NCI-H2227 (cell line): ENCODE data around the gene PSMB5.
A peak's percentile ranks its signal among the peaks of the same experiment; 100 is the strongest.

Experiments
- DNase-seq: peaks from one replicate; lab custom pipeline; 2025; ENCODE audit not compliant: unreplicated experiment; lab: John Stamatoyannopoulos, UW

PSMB5 gene

GRCh38 chr14:23045419-23046357 is 11.0 kb upstream of the PSMB5 start:
- DNase-seq = no peak

DNA sequence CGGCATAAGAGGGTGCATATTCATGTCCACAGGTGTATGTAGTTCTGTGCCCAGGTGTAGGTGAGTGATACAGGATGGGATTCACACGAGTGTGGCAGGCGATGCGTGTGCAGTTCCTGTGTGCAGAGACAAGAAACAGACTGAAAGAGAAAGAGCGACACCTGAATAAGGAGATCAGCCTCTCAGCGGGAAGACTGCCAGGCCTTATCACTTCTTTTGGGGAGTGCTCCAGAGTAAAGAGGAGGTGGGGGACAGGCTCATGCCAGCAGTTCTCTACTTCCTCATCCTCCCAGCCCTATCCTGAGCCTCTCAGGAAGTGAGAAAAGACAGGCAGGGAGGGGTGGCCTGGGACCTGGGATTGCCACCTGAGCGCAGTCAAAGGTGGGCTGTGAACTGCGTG is 10.1 kb upstream of the PSMB5 start:
- DNase-seq = no peak

DNA sequence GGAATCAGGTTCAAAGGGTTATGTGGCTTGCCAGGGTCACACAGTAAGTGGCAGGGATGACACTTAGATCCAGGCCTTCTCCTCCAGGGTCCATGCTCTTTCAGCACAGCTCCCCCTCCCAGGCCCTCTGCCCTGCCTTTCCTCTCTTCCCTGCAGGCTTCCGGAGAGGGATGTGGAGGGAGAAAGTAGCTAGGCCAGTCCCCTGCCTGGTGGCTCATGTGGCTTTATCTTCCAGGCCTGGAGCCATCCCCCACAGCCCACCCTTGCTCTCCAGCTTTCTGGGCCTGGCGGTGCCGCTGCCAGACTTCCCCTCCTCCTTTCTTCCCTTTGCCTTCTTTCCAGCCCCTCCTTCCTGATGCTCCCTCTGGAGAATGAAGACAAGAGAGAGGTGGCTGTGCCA is 9.1 kb upstream of the PSMB5 start:
- no peak for DNase-seq

DNA sequence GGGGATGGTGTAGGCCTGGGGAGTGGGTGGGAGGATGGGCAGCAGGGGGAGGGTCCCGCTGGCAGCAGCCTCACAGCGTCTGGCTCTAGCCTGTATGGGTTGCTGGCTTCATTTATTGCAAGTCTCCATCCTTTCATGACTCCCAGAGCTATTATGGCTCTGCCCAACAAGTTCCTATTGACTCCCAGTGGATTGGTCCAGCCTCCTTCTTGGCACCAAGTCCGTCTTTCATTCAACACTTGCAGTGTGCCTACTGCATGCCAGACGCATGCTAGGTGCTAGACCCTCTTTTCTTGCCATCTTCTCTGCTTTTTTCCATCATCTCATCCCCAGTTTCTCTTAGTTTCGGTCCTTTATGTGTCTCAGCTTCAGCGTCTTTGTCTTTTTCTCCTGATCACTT is 8.4 kb upstream of the PSMB5 start:
- no peak for DNase-seq

DNA sequence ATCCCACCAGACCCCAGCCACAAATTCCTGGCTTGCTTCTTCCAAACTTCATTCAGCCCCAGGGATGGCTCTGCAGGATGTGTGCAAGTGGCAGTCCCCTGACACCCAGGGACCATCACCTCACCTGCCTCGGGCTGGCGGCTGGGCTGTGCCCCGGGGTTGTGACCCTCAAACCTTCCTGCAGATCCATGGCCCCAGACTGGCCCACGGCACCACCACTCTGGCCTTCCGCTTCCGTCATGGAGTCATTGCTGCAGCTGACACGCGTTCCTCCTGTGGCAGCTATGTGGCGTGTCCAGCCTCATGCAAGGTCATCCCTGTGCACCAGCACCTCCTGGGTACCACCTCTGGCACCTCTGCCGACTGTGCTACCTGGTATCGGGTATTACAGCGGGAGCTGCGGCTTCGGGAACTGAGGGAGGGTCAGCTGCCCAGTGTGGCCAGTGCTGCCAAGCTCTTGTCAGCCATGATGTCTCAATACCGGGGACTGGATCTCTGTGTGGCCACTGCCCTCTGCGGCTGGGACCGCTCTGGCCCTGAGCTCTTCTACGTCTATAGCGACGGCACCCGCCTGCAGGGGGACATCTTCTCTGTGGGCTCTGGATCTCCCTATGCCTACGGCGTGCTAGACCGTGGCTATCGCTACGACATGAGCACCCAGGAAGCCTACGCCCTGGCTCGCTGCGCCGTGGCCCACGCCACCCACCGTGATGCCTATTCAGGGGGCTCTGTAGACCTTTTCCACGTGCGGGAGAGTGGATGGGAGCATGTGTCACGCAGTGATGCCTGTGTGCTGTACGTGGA is 7.7 kb upstream of the PSMB5 start, which contains the start of gene PSMB11:
Gene PSMB11 (plus strand): TSS at position 51 of the 804 bp plus-strand sequence. CDS start 14 bp downstream, at position 65.
- no peak for DNase-seq

GRCh38 chr14:23041729-23042128 is 7.0 kb upstream of the PSMB5 start:
- DNase-seq = no peak

- DNase-seq = no peak
Observed at GRCh38 chr14:23040100-23040499, 5.4 kb upstream of the PSMB5 start.

GRCh38 chr14:23035303-23036144 is 824 bp upstream of the PSMB5 start:
- DNase-seq = no peak

GRCh38 chr14:23033801-23034497 is 751 bp downstream of the PSMB5 start:
- no peak for DNase-seq

- no peak for DNase-seq
Observed at GRCh38 chr14:23033251-23033727, 1.4 kb downstream of the PSMB5 start.

DNA sequence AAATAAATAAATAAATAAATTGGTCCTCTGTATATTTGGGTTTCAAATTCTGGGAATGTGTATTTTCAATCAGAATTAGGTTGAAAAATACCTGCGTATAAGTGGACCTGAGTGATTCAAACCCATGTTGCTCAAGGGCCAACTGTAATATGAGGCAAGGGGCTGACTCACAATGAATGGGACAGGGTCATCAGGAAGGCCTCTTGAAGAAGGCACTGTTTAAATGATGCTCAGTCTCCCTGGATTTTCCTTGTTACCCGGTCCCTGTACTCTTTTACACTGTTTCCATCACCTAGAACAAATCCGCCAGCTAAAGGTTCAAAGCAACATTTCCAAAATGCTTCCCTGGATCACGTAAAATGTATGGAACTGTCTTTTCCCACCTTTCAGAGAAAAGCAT is 3.8 kb downstream of the PSMB5 start:
- DNase-seq = no peak

- DNase-seq = no peak
Observed at GRCh38 chr14:23028799-23029198, 5.9 kb downstream of the PSMB5 start.

DNA sequence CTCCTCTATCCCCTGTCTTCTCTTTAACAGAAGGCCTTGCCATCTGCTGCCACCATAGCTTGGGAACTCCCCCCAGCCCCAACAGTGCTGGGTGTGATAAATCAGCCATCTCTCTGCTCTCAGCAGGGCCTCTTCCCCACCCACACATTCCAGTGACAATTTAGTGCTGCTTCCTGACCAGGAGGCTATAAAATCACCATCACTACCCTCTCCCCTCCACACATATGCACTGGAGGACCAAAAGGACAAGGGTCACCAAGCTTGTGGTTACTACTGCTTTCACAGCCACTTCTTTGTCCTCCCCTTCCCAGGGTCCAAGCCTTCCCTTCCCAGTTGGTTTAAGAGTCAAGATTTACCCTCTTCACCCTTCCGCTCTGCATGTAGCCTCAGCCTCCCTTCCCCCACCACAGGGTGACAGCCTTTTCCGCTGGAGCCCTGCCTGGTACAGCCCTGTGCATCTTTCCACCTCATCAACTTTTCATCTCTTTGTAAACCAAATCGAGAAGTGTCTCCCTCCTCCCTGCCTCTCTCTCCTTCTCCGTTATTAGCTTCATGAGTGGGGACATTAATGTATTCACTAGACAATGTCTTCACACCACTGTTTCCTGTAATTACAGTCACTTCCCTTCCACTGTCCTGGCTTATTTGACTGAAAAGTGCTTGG is 9.4 kb downstream of the PSMB5 start:
- peak; percentile 71 for DNase-seq

DNA sequence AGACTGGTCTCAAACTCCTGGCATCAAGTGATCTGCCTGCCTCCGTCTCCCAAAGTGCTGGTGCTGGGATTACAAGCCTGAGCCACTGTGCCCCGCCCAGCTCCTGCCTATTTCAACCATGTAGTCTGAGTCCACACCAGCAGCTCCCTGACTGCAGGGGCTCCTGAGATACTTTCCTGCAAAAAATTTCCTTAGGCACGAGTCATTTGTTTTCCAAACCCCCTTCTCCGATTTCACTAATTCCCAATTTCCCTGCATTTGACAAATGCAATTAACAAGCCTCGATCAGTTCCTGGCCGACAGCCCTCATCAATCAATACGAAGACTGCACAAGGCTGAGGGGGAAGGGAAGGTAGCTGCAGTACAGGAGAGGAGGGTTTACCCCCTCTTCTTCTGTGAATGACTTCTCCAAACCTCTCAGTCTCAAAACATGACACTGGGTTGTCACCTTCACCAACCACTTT is 10.1 kb downstream of the PSMB5 start:
- no peak for DNase-seq

DNA sequence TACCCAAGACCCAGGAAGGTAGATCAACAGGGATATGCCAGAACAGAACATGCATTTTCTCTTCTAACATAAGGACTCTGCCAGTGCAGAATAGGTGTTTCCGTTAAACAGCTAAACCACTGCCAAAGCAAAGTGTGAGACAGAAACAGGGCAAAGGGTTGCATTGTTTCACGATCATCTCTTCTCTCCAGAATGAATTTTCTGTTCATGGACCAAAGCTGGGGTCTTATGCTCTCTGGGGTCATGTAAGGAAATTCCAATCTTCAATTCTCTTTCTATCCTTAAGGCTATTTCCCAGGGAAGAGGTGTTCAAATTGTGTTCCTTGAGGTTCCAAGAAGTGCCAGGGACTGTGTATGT is 10.9 kb downstream of the PSMB5 start:
- DNase-seq = no peak

DNA sequence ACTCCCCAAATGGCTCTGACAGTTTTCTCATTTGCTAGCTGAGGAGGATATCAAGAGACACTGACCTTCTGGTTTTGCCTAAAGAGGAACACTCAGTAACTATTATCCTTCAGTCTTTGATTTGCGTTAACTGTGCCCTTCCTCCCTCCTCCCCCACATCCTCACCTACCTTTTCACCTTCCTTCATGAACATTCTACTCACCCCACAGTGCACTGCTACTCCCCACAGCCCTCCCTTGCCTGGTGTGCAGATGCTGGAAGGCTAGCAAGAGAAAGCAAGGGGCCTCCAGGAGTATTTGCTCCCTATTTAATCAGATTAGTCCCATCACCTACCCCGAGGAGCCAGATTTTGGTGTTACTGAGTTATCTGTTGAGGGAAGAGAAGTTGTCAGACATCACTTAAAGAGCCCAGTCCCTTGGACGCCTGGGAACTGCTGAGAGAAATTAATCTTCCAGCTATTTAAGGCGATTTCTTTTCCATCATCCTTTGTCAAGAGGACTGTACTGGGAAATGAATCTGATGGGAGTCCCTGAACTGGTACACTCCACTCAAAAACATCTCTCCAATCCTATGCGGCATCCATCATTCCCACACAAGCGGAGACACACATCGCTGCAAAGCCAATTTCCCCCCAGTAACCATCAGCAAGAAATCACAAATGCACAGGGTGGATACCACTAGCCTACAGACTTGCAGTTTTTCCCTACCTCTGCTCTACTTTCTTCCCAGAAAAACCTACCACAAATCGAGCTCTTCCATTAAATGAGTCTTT is 11.5 kb downstream of the PSMB5 start:
- DNase-seq = no peak

- no peak for DNase-seq
Observed at GRCh38 chr14:23021889-23022442, 12.7 kb downstream of the PSMB5 start.

GRCh38 chr14:23021434-23021833 is 13.3 kb downstream of the PSMB5 start:
- DNase-seq = no peak
